ENCODE measurements around the gene PDIA6. TPM values are rescaled to one million over a fixed set of nuclear protein-coding genes. Genes with fewer than 3 reads are reported as not detected.
"Not testable (repeated sequence)": the region's sequence is repeated elsewhere in the genome, so short reads cannot be mapped to it uniquely, and the experiment has no call there.

PDIA6 gene
- total RNA-seq, 1 donor, result 412 TPM

DNA sequence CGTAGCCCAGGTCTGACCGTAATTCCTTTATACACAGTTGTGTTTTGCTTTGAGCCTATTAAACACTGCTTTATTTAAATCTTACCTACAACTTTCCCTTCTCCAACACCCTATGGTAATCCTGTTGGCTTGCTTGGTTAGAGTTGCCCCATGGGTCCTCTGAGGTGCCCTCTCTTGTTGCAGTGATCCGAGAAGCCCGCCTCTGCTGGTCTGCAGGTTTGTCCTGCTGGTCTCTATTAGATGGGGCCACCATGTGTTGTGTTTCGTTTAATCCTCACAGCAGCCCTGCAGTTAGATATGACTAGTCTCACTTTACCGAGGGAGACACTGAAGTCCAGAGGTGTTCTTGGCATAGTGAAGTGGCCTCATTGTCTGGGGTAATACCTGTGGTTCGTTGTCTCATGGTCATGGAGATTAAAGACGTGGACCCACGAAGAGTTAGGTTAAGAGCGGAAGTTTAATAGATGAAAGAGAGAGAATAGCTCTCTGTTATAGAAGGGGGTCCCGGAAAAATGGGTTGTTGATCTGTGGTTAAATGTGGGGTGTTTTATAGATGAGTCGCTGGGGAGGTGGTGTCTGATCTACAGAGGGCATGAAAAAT is 7.2 kb upstream of the PDIA6 start:
- DNase-seq (ENCODE audit: low read depth), result no peak
- no peak for TF ChIP-seq CTCF (IDR thresholded peaks at IDR 0.05; ENCODE audit: insufficient read depth, low read depth, low read length)
- no peak overlapping the region for H3K4me3 ChIP-seq (ENCODE audit: low read depth, low read length)

DNA sequence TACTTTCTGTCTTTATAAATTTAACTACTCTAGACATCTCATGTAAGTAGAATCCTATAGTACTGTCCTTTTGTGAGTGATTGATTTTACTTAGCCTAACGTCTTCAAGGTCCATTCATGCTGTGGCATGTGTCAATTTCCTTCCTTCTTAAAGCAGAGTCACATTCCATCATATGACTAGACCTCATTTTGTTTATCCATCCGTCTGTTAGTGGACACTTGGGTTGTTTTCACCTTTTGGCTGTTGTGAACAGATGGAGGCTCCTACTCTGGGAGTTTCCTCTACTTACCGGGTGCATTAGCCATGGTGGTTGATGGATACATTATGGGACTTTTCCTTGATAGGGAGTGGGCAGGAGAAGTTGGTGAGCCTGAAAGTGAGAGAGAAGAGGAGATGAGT is 6.4 kb upstream of the PDIA6 start:
- DNase-seq (ENCODE audit: low read depth), result no peak
- no peak for TF ChIP-seq CTCF (IDR thresholded peaks at IDR 0.05; ENCODE audit: insufficient read depth, low read depth, low read length)
- H3K4me3 ChIP-seq (ENCODE audit: low read depth, low read length), result no peak overlapping the region

GRCh38 chr2:10818305-10818704 is 5.7 kb upstream of the PDIA6 start:
- H3K4me3 ChIP-seq (ENCODE audit: low read depth, low read length); DNase-seq (ENCODE audit: low read depth): not testable (repeated sequence)

- H3K4me3 ChIP-seq (ENCODE audit: low read depth, low read length), result no peak overlapping the region
- TF ChIP-seq CTCF (IDR thresholded peaks at IDR 0.05; ENCODE audit: insufficient read depth, low read depth, low read length), result peak; percentile 23
- no peak for DNase-seq (ENCODE audit: low read depth)
Measured at GRCh38 chr2:10817413-10817812, 4.8 kb upstream of the PDIA6 start.

- DNase-seq (ENCODE audit: low read depth), result no peak
- no peak overlapping the region for H3K4me3 ChIP-seq (ENCODE audit: low read depth, low read length)
Measured at GRCh38 chr2:10814571-10815331, 2.2 kb upstream of the PDIA6 start.

DNA sequence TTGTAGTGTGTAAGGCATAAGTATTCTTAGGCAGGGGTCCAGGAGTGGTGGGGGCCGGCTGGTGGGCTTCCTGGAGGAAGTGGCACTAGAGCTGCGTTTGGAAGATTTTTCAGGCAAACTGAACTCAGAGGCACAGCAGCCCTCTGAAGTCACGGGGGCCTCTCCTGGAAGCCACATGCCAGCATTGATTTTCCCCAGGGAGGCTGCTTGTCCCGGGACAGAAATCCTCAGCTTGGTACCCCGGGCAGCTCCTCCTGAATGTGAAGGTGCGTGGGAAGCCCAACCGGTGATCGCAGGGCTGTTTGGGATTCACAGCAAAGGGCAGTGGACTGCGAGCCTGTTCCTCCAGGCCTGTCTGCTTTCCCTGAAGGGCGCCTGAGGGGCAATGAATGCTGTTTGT is 1.6 kb upstream of the PDIA6 start:
- DNase-seq (ENCODE audit: low read depth), result no peak
- no peak for TF ChIP-seq CTCF (IDR thresholded peaks at IDR 0.05; ENCODE audit: insufficient read depth, low read depth, low read length)
- no peak overlapping the region for H3K4me3 ChIP-seq (ENCODE audit: low read depth, low read length)

More at GRCh38 chr2:10814571-10815331, 2.2 kb upstream of the PDIA6 start:
- no peak for TF ChIP-seq CTCF (IDR thresholded peaks at IDR 0.05; ENCODE audit: insufficient read depth, low read depth, low read length)

GRCh38 chr2:10813163-10814138 is 866 bp upstream of the PDIA6 start:
- DNase-seq (ENCODE audit: low read depth), result not testable (repeated sequence)
- peak overlapping the region; percentile 81 for H3K4me3 ChIP-seq (ENCODE audit: low read depth, low read length)

Measured in fibroblast of villous mesenchyme (primary cell).